ENCODE measurements around the gene RAB29. TPM values are rescaled to one million over a fixed set of nuclear protein-coding genes. Genes with fewer than 3 reads are reported as not detected.
"Not testable (repeated sequence)": the region's sequence is repeated elsewhere in the genome, so short reads cannot be mapped to it uniquely, and the experiment has no call there.

Gene RAB29
- total RNA-seq, 4 donors from 2014 or later, result 8.4 to 13.8 (median 10.7) TPM

DNA sequence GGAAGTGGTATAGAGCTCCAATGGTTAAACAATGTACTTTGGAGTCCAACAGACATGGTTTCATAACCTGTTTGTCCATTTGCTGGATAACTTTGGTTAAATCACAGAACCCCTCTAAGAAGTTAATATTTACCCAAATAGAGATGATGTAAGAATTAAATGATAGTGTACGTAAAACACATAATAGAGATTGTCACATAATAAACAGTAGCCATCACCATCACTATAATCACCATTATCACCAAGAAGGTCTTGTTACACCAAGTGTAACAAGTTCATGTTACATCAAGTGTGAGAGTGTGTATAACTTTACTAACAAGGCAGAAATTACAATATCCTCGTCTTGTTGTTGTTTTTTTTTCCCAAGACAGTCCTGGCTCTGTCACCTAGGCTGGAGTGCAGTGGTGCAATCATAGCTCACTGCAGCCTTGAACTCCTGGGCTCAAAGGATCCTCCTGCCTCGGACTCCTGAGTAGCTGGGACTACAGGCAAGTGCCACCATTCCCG lies 48.6 kb downstream of the RAB29 start:
- H3K36me3 ChIP-seq, result peaks cover 0 to 6% of the 10 kb centered on the region in 2 donors
- no peak for TF ChIP-seq POLR2A (IDR thresholded peaks at IDR 0.05)
- no peak for TF ChIP-seq CTCF (IDR thresholded peaks at IDR 0.05 in 4 of 5, conservative IDR thresholded peaks at IDR 0.05 in 1 of 5)
- no peaks in the 10 kb centered on the region for H3K27me3 ChIP-seq
- H3K4me3 ChIP-seq, result no peak overlapping the region
- intact Hi-C loops (cut with DNase I; ENCODE audit: low total_unique reads) (no loop called here), in situ Hi-C loops (cut with MboI; ENCODE audit: low sequenced_read_pairs in 4 of 4) (no loop called here)
- no peaks in the 10 kb centered on the region for H3K9me3 ChIP-seq
- ATAC-seq, result no peak
- DNase-seq, result no peak
- H3K27ac ChIP-seq, result no peak overlapping the region
- H3K4me1 ChIP-seq, result peaks cover 9 to 11% of the 10 kb centered on the region in 2 donors

DNA sequence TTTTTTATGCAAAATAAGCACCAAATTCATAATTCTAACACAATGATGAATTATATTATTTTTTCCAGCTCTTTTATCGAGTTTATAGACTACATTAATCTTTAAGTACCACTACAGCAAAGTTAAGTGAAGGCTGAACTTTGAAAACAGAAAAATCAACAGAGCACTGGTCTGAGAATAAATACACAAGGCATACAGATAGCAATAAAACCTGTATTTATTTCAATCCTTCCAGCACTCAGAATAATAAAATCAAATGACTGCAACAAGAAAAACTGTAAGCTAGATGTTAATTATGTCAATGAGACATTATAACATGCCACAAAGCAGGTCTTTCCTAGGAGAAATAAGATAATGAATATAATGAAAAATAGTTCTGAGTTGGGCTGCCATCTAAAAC lies 49.8 kb downstream of the RAB29 start:
- Histone ChIP-seq H3K4me3 (no peak overlapping the region), H3K27ac (no peak overlapping the region), H3K27me3 (no peaks in the 10 kb centered on the region), H3K4me1 (peaks cover 8 to 9% of the 10 kb centered on the region in 2 donors), H3K9me3 (no peaks in the 10 kb centered on the region), H3K36me3 (peaks cover 0 to 16% of the 10 kb centered on the region in 2 donors)
- intact Hi-C loops (cut with DNase I; ENCODE audit: low total_unique reads) (no loop called here), in situ Hi-C loops (cut with MboI; ENCODE audit: low sequenced_read_pairs in 4 of 4) (no loop called here)
- no peak for ATAC-seq
- TF ChIP-seq CTCF (IDR thresholded peaks at IDR 0.05 in 4 of 5, conservative IDR thresholded peaks at IDR 0.05 in 1 of 5), result no peak
- TF ChIP-seq POLR2A (IDR thresholded peaks at IDR 0.05), result no peak
- no peak for DNase-seq

DNA sequence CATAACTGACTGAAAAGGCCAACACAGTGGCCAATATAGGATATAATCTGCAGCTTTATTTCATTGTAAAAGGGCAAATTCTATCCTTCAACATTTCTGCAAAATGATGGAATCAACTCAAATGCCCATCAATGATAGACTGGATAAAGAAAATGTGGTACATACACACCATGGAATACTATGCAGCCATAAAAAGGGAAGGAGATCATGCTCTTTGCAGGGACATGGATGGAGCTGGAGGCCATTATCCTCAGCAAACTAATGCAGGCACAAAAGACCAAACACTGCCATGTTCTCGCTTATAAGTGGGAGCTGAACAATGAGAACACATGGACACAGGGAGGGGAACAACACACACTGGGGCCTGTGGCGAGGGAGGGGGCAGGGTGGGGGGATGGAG lies 54.5 kb downstream of the RAB29 start:
- H3K27ac ChIP-seq; H3K27me3 ChIP-seq; ATAC-seq; DNase-seq; H3K9me3 ChIP-seq; in situ Hi-C loops (cut with MboI; ENCODE audit: low sequenced_read_pairs in 4 of 4); H3K4me3 ChIP-seq; H3K4me1 ChIP-seq: not testable (repeated sequence)
- intact Hi-C loops (cut with DNase I; ENCODE audit: low total_unique reads), result loop anchor here (5.0 kb wide), 1 partner anchor 792 kb away; no protein-coding TSS in a partner anchor
- H3K36me3 ChIP-seq, result peaks cover 3 to 57% of the 10 kb centered on the region in 2 donors

DNA sequence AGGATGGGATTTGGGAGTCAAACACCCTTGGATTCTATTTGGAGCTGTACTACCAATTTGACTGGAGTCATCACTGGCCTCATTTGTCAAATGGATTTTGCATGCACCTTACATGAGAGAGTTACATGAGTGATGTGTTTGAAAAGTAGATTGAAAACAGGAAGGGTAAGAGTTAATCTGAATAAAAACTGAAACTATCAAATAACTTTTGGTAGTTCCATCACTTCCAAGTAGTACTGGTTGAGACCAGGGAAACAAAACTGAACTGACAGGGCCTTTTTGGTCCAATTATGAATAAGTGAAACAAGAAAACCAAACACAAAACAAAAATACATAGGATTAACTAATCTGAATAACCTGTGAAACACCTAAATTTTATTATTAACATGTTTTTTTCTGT lies 55.5 kb downstream of the RAB29 start:
- intact Hi-C loops (cut with DNase I; ENCODE audit: low total_unique reads) (loop anchor here (5.0 kb wide), 1 partner anchor 793 kb away; no protein-coding TSS in a partner anchor), in situ Hi-C loops (cut with MboI; ENCODE audit: low sequenced_read_pairs in 4 of 4) (no loop called here)
- ATAC-seq (no peak), DNase-seq (no peak)
- Histone ChIP-seq H3K27me3 (no peaks in the 10 kb centered on the region), H3K9me3 (no peaks in the 10 kb centered on the region), H3K4me3 (no peak overlapping the region), H3K36me3 (peaks cover 3 to 64% of the 10 kb centered on the region in 2 donors), H3K27ac (no peak overlapping the region), H3K4me1 (no peaks in the 10 kb centered on the region)
- no peak for TF ChIP-seq POLR2A (IDR thresholded peaks at IDR 0.05)
- no peak for TF ChIP-seq CTCF (IDR thresholded peaks at IDR 0.05 in 4 of 5, conservative IDR thresholded peaks at IDR 0.05 in 1 of 5)

DNA sequence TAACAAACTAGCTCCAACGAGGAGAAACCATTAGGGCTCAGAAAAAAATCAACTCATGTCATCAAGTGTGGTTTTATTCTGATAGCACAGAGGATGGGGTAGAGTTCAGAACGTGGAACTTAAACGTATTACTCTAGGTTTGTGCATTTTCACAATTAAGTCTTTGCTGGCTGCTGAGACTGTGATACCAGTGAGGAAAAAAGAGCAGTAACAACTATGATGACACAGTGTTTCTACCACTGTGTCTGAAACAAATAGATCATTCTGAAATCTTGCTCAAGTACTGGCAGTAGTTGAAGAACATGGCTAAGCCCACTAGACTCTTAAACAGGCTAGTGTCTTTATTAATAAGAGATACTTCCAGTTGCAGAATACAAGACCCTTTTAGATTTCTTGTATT lies 56.3 kb downstream of the RAB29 start:
- no peak overlapping the region for H3K27ac ChIP-seq
- no peak for TF ChIP-seq CTCF (IDR thresholded peaks at IDR 0.05 in 4 of 5, conservative IDR thresholded peaks at IDR 0.05 in 1 of 5)
- TF ChIP-seq POLR2A (IDR thresholded peaks at IDR 0.05), result no peak
- H3K36me3 ChIP-seq, result peaks cover 3 to 64% of the 10 kb centered on the region in 2 donors
- no peak for ATAC-seq
- in situ Hi-C loops (cut with MboI; ENCODE audit: low sequenced_read_pairs in 4 of 4) (no loop called here), intact Hi-C loops (cut with DNase I; ENCODE audit: low total_unique reads) (no loop called here)
- no peaks in the 10 kb centered on the region for H3K4me1 ChIP-seq
- H3K27me3 ChIP-seq, result no peaks in the 10 kb centered on the region
- no peaks in the 10 kb centered on the region for H3K9me3 ChIP-seq
- DNase-seq, result no peak
- H3K4me3 ChIP-seq, result no peak overlapping the region

Other genes with a start within 250 kb of the RAB29 start
- 10 to 100 TPM; 17.3 to 24.2 (median 20.1) TPM for gene ELK4, start 143.5 kb downstream of the RAB29 start, total RNA-seq
- gene SLC45A3, start 95.0 kb downstream of the RAB29 start, total RNA-seq, result 1 to 10 TPM in 2 of 4 donors, under 1 TPM in 1, not detected in 1; 0.76 to 1.2 (median 1.0) TPM
- 10 to 100 TPM; 45.5 to 69.7 (median 62.6) TPM for gene NUCKS1, start 25.3 kb downstream of the RAB29 start, total RNA-seq
- gene SLC41A1, start 37.7 kb upstream of the RAB29 start, total RNA-seq, result 10 to 100 TPM; 21.5 to 39.8 (median 36.8) TPM
- gene PM20D1, start 74.7 kb upstream of the RAB29 start, total RNA-seq, result not detected
- under 1 TPM; 0.10 to 0.32 (median 0.26) TPM for gene SLC26A9, start 168.0 kb upstream of the RAB29 start, total RNA-seq
- under 1 TPM in 3 of 4 donors, not detected in 1; 0.15 to 0.62 (median 0.33) TPM for gene RAB7B, start 227.9 kb upstream of the RAB29 start, total RNA-seq
- not detected for gene CTSE, start 248.4 kb upstream of the RAB29 start, total RNA-seq

Measured in gastrocnemius medialis (tissue), 4 donors.